SK-N-SH treated with all-trans-retinoic acid at 6 μM for 48 hours (cell line): ENCODE data around the gene PEX5L.

ENCODE experiments used
- ARNTL ChIP-seq: fragments of 450-650 bp; formaldehyde crosslinking; IDR thresholded peaks from 2 replicates; pipeline ENCODE4 v1.5.0; 2020; ENCODE audit warnings: low read depth, mild to moderate bottlenecking, moderate library complexity, borderline replicate concordance
- ESRRG ChIP-seq: fragments of 250-450 bp; sonication (Bioruptor Pico); IDR thresholded peaks from 2 replicates; pipeline ENCODE4 v1.6.1; 2021; ENCODE audit warnings: mild to moderate bottlenecking
- GLIS3 ChIP-seq: fragments of 250-450 bp; sonication (Bioruptor Pico); IDR thresholded peaks from 2 replicates; pipeline ENCODE4 v1.5.0; 2020; ENCODE audit warnings: mild to moderate bottlenecking, moderate library complexity
- ISL1 ChIP-seq: fragments of 250-450 bp; sonication (Bioruptor Pico); IDR thresholded peaks from 2 replicates; pipeline ENCODE4 v2.1.2; 2022; ENCODE audit warnings: mild to moderate bottlenecking, moderate library complexity
- OSR1 ChIP-seq: fragments of 250-450 bp; sonication (Bioruptor Pico); IDR thresholded peaks from 2 replicates; pipeline ENCODE4 v1.8.0; 2022; ENCODE audit warnings: moderate library complexity, mild to moderate bottlenecking, inconsistent platforms
- SNAI2 ChIP-seq: fragments of 250-450 bp; sonication (Bioruptor Pico); IDR thresholded peaks from 2 replicates; pipeline ENCODE4 v1.5.0; 2020; ENCODE audit warnings: mild to moderate bottlenecking, moderate library complexity
- ZC3H10 ChIP-seq: fragments of 250-450 bp; sonication (Bioruptor Pico); IDR thresholded peaks from 2 replicates; pipeline ENCODE4 v1.5.1; 2021; ENCODE audit warnings: mild to moderate bottlenecking, moderate library complexity
- ZFP3 ChIP-seq: fragments of 250-450 bp; sonication (Bioruptor Pico); IDR thresholded peaks from 2 replicates; pipeline ENCODE4 v1.5.0; 2020; ENCODE audit warnings: mild to moderate bottlenecking, moderate library complexity
- ZFP30 ChIP-seq: fragments of 450-650 bp; formaldehyde crosslinking; IDR thresholded peaks from 2 replicates; pipeline ENCODE4 v1.5.0; 2022; ENCODE audit warnings: mild to moderate bottlenecking, moderate library complexity
- ZNF70 ChIP-seq: fragments of 450-650 bp; formaldehyde crosslinking; IDR thresholded peaks from 2 replicates; pipeline ENCODE4 v1.5.0; 2020; ENCODE audit warnings: mild to moderate bottlenecking, moderate library complexity
- TF ChIP-seq, protein P1 (sequence below): fragments of 250-450 bp; sonication (Bioruptor Pico); IDR thresholded peaks from 2 replicates; pipeline ENCODE4 v1.5.0; 2020; ENCODE audit warnings: mild to moderate bottlenecking, moderate library complexity
- TF ChIP-seq, protein P2 (sequence below): fragments of 250-450 bp; sonication (Bioruptor Pico); IDR thresholded peaks from 2 replicates; pipeline ENCODE4 v1.5.1; 2020; ENCODE audit warnings: low read depth, mild to moderate bottlenecking, moderate library complexity

DNA sequence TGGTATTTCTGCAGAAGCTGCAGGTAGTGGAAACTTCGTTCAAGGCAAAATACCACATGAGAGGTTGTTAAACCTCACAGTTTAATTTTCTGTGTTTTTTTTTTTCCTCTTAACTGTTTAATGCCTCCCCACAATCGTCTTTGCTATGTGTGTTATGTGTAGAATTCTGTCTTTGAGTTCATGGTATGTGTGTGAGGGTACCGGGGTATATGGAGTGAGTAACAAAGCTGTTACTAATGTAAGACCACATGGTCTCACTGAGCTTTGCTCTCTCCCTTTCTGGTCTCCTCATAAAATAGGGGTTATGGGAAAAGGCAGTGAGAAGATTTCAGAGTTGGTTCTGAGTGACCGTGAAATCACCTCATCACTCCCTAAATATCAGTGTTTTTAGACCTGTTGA lies 240.3 kb downstream of the PEX5L start:
- TF ChIP-seq, protein P1, sequence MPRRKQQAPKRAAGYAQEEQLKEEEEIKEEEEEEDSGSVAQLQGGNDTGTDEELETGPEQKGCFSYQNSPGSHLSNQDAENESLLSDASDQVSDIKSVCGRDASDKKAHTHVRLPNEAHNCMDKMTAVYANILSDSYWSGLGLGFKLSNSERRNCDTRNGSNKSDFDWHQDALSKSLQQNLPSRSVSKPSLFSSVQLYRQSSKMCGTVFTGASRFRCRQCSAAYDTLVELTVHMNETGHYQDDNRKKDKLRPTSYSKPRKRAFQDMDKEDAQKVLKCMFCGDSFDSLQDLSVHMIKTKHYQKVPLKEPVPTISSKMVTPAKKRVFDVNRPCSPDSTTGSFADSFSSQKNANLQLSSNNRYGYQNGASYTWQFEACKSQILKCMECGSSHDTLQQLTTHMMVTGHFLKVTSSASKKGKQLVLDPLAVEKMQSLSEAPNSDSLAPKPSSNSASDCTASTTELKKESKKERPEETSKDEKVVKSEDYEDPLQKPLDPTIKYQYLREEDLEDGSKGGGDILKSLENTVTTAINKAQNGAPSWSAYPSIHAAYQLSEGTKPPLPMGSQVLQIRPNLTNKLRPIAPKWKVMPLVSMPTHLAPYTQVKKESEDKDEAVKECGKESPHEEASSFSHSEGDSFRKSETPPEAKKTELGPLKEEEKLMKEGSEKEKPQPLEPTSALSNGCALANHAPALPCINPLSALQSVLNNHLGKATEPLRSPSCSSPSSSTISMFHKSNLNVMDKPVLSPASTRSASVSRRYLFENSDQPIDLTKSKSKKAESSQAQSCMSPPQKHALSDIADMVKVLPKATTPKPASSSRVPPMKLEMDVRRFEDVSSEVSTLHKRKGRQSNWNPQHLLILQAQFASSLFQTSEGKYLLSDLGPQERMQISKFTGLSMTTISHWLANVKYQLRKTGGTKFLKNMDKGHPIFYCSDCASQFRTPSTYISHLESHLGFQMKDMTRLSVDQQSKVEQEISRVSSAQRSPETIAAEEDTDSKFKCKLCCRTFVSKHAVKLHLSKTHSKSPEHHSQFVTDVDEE (CRISPR knock-in tag): no peak
- TF ChIP-seq ZFP30 (CRISPR knock-in tag) (no peak), OSR1 (no peak), ISL1 (CRISPR knock-in tag) (no peak), ESRRG (CRISPR knock-in tag) (no peak), ZNF70 (CRISPR knock-in tag) (no peak), GLIS3 (CRISPR knock-in tag) (no peak), ARNTL (no peak), ZC3H10 (CRISPR knock-in tag) (no peak), SNAI2 (CRISPR knock-in tag) (no peak), ZFP3 (no peak)
- TF ChIP-seq, protein P2, sequence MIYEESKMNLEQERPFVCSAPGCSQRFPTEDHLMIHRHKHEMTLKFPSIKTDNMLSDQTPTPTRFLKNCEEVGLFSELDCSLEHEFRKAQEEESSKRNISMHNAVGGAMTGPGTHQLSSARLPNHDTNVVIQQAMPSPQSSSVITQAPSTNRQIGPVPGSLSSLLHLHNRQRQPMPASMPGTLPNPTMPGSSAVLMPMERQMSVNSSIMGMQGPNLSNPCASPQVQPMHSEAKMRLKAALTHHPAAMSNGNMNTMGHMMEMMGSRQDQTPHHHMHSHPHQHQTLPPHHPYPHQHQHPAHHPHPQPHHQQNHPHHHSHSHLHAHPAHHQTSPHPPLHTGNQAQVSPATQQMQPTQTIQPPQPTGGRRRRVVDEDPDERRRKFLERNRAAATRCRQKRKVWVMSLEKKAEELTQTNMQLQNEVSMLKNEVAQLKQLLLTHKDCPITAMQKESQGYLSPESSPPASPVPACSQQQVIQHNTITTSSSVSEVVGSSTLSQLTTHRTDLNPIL (CRISPR knock-in tag): no peak
